GM21737 (cell line): ENCODE results near the gene C16orf92.
"Not testable (repeated sequence)": the region's sequence is repeated elsewhere in the genome, so short reads cannot be mapped to it uniquely, and the experiment has no call there.

Source experiments
- ATAC-seq: cut with Tn5 transposase; IDR thresholded peaks from one replicate; pipeline ENCODE4 v1.9.1; 2021; ENCODE audit warnings: mild to moderate bottlenecking, moderate library complexity; ENCODE audit not compliant: unreplicated experiment

C16orf92 gene

DNA sequence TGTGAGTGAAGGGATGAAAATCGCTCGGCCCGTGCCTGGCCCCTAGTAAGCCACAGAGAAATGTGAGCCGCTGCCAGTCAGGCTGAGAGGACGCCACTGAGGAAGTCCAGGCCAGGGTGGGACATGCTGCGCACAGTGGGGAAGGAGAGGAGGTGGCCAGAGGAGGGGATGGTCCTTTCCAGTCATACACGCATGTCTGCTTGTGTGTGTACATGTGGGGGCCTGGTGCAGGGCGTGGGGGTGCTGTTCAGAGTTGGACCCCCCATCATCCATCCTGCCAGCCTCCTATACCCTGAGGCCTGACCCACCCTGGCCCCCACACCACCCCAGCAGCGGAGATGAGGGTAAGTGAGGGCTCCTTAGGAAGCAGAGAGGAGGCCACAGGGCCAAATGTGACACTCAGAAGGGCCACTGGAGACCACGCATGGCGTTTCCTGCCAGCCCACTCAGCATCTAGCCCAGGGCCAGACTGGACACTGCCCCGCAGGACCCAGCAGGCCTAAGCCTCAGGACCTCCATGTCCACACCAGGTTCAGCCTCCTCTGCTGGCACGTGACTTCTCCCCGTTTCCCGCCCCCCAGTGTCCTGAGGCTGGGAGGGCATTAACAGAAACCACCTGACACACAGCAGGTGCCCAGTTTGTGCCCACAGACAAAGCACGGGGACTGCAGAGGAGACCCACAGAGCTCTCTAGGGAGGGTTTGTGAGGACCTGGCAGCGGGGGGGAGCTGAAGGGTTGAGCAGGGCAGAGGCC lies 19.2 kb upstream of the C16orf92 start:
- no peak for ATAC-seq

- ATAC-seq = no peak
Measured at GRCh38 chr16:30004424-30004776, 18.6 kb upstream of the C16orf92 start.

DNA sequence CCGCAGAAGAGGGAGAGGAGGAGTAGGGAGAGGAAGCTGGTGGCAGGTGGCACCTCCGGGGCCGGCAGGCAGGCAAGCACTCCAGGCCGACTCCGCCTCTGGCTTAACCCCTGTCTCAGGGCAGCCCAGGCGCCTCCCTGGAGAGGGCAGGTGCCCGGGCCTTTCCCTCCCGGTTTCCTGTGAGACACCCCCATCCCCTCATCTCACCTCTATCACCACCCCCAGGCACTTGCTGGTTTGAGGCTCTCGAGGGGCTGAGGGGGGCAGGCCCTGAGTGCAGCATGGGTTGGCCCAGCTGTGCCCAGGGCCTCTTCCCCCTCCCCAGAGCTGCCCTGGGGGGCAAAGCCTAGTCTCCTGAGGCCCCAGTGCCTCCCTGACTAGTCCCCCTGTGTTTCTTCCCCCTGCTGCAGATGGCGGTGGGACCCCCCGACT lies 18.2 kb upstream of the C16orf92 start:
- ATAC-seq = no peak

DNA sequence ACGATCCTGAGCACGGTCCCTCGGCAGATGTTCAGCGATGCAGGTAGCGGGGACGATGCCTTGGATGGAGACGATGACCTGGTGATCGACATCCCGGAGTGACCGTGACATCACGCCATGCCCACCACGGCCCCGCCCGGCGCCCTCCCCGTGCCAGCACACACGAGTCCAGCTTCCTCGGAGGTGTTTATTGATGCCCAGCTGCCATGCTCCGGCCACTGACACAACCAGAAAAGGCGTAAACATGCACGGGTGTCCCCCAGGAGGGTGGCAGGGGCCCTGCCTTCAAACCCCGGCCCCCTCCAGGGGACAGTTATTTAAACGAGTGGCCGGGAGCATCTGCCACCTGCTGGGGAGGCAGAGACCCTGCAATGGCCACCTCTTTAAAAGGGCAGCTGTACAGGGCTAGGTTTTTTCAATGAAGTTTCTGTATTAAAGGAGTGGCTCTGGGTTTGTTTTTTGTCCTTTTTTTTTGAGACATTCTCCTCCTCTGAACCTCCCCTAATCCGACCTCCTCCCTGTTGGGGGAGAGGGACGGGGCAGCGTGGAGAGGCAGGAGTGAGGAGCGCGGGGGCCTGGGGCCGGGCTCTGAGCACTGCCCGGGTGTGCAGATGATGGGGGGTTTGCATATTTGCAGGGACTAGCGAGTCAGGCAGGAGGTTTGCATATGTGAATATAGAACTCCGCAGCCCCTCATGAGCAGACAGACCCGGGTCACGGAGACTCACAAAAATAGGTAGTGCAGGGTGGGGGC lies 17.5 kb upstream of the C16orf92 start:
- ATAC-seq = no peak

- ATAC-seq = no peak
Measured at GRCh38 chr16:30006095-30006473, 16.9 kb upstream of the C16orf92 start.

- no peak for ATAC-seq
Measured at GRCh38 chr16:30006659-30007377, 16.2 kb upstream of the C16orf92 start.

- ATAC-seq = no peak
Measured at GRCh38 chr16:30007378-30007895, 15.6 kb upstream of the C16orf92 start.

DNA sequence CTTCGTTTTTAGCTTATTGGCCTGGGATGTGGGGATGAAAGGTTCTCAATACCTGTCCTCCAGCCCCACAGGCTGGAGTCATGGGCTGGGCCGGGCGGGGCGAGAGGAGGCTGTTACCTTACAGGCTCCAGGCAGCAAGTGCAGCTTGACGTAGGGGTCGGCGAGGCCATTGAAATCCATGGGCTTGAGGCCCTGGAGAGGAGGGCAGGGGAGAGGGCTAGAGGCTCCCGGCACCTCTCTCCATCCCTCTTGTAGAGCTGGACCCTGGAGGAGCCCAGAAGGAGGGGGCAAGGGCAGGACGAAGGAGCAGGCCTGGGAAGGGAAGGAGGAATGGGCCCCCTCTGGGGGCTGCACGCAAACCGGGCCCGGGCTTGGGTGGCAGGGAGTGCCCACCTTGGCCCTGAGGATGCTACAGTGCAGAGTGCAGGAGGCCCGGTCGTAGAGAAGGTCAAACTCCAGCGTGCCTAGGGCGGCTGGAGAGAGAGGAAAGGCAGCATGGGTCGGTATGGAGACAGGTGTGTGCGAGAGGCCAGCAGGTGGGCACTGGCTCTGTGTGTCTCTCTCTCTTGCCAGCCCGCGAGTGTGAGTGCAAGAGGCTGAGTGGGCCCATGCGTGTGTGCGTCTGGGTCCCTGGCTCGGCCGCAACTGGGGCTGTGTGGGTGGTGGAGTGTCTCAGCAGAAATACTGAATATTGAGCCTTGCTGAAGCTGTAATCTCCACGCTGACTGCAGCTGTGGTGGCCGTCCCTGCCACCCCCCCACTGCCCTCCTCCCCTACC lies 13.7 kb upstream of the C16orf92 start:
- ATAC-seq = no peak

GRCh38 chr16:30009990-30010843 lies 12.8 kb upstream of the C16orf92 start:
- ATAC-seq = no peak

DNA sequence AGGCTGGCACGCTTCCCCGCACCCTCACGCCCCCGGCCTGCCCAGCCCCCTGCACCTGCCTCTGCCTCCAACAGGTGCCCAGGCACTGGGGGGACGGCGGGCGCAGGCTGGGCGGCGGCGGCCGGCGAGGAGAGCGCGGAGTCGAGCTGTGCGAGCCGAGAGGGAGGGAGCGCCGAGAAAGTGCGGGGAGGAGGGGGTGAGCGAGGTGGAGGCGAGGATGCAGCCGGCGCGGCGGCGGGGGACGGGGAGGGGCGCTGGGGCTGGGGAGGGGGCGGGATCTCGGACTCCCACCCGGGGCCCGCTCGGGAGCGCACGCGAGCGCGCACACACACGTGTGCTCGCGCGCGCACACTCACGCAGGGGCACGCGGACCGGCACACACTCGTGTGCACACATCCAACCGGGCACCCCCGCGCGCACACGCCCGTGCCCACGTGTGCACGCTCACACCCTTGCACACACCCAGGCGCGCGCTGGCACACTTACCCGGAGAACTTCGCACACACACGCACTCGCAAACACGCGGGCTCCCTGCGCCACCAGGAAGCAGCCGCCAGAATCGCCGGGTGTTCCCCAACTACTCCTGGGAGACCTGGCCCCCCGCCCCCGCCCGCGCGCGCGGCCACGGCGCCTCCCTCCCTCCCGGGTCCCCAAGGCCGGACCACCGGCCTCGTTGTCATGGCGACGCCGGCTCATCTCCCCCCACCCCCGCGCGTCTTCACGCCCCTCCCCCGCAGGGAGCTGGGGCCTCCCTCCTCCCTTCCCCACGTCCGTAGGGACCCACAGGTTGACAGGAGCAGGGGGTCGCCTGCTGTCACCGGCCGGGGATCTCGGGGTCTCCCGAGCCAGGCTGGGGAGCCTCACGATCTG lies 11.9 kb upstream of the C16orf92 start, which contains the start of gene DOC2A:
TSS of gene DOC2A (minus strand) at position 184 of the 870 bp plus-strand sequence. CDS start 805 bp downstream, outside the sequence.
- ATAC-seq = no peak

DNA sequence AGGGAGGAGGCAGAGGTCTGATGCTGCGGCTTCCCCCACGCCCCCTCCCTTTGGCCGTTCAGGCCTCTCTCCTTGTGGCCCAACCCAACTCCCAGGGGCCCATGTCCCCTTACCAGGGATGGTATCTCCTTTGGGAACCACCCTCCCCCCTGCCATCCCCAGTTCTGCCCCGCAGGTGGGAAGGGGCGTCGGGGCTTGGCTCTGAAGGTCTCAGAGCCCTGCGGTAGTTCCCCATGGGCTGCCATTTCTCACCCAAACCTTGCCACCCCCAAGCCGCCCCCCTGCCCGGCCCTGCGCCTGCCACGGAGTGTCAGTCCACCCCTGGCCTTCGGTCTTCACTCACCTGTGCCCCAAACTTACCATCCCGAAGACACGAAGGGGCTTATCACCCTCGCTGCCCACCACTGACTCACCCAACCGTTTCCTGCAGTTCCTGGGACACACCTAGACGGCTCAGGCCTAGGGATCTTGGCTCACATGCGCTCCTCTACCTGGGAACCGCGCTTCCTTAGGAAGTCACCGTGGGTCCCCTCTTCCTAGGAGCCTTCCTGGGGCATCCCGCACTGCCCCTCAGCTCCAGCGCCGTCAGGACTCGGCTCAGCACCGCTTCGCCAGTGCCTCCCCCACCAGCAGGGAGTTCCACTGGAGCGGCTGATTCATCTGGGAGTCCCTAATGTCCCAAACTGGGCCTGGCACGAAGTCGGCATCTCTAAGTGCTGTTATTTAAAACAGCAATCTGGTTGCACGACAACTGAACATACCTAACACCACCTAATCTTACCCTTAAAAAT lies 11.1 kb upstream of the C16orf92 start:
- ATAC-seq = no peak

DNA sequence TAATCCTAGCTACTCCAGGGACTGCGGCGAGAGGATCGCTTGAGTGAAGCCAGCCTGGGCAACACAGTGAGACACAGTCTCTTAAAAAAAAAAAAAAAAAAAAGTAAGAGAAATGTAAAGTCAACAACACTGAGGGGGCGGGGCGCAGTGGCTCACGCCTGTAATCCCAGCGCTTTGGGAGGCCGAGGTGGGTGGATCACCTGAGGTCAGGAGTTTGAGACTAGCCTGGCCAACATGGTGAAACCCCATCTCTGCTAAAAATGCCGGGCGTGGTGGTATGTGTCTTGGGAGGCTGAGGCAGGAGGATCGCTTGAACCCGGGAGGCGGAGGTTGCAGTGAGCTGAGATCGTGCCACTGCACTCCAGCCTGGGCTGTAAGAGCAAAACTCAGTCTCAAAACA lies 10.4 kb upstream of the C16orf92 start:
- ATAC-seq = not testable (repeated sequence)

DNA sequence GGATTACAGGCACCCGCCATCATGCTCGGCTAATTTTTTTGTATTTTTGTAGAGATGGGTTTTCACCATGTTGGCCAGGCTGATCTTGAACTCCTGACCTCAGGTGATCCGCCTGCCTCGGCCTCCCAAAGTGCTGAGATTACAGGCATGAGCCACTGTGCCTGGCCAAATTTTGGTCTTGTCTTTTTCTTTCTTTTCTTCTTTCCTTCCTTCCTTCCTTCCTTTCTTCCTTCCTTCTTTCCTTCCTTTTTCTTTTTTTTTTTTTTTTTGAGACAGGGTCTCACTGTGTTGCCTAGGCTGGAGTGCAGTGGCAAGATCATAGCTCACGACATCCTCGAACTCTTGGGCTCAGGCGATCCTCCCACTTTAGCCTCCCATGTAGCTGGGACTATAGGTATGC lies 7.5 kb upstream of the C16orf92 start:
- ATAC-seq = not testable (repeated sequence)

GRCh38 chr16:30016555-30017276 lies 6.3 kb upstream of the C16orf92 start:
- no peak for ATAC-seq

- ATAC-seq = no peak
Measured at GRCh38 chr16:30017277-30017656, 5.7 kb upstream of the C16orf92 start.

DNA sequence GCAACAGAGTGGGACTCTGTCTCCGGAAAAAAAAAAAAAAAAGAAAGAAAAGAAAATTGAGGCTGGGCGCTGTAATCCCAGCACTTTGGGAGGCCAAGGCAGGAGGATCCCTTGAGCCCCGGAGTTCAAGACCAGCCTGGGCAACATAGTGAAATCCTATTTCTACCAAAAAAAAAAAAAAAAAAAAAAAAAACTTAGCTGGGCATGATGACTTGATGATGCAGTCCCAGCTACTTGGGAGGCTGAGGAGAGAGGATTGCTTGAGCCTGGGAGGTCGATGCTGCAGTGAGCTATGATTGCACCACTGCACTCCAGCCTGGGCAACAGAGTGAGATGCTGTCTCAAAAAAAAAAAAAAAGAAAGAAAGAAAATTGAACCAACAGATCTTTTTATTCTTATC lies 5.1 kb upstream of the C16orf92 start:
- ATAC-seq = not testable (repeated sequence)

DNA sequence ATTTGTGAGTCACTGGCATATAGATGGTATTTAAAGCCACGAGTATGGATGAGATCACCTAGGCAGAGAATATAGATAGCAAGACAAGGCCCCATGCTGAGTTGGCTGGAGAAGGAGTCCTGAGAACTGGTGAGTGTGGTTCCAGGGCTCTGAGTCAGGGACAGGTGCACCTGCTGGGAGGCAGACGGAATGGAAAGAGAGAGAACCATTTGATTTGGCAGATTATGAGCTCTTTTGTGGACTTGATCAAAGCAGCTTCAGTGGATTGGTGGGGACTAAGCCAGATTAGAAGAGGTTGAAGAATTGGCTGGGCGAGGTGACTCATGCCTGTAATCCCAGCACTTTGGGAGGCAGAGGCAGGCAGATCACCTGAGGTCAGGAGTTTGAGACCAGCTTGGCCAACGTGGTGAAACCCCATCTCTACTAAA lies 4.3 kb upstream of the C16orf92 start:
- no peak for ATAC-seq
